Activated CD4-positive, alpha-beta T cell treated with anti-CD3 and anti-CD28 coated beads, Interleukin-2, amount 10 ng/mL, durations not matched to agents 24 days and 14 days (primary cell): Measurements from ENCODE around the gene ZSCAN5C. TPM values are rescaled to one million over a fixed set of nuclear protein-coding genes. Genes with fewer than 3 reads are reported as not detected.

ENCODE experiments used
- DNase-seq: peaks from one replicate; pipeline ENCODE4 v3.0.0; 2022
- H3K27ac Mint-ChIP-seq: one replicate; pipeline ENCODE4 v1.8.0; 2022; ENCODE audit warnings: mild to moderate bottlenecking, mixed read lengths
- H3K27me3 Mint-ChIP-seq: one replicate; pipeline ENCODE4 v1.8.0; 2022; ENCODE audit warnings: mixed read lengths
- H3K36me3 Mint-ChIP-seq: one replicate; pipeline ENCODE4 v1.8.0; 2022; ENCODE audit warnings: low read depth, mild to moderate bottlenecking, mixed read lengths
- H3K4me1 Mint-ChIP-seq: one replicate; pipeline ENCODE4 v1.8.0; 2021; ENCODE audit warnings: mixed read lengths
- H3K4me3 Mint-ChIP-seq: one replicate; pipeline ENCODE4 v1.8.0; 2022; ENCODE audit warnings: mild to moderate bottlenecking, moderate library complexity, mixed read lengths
- H3K9me3 Mint-ChIP-seq: one replicate; pipeline ENCODE4 v1.8.0; 2021; ENCODE audit warnings: mixed read lengths
- intact Hi-C: fragments of 100-400 bp; cut with micrococcal nuclease; formaldehyde crosslinking; loops from one replicate; pipeline ENCODE4 v1.15.1; 2023
- total RNA-seq: library from RNA; stranded (reverse); gene quantifications from 2 replicates; pipeline ENCODE4 v1.2.3, GENCODE V29; 2022

Gene ZSCAN5C
- total RNA-seq: not detected in 2 replicates

- Mint-ChIP-seq H3K36me3 (no peaks in the 10 kb centered on the region), H3K27me3 (no peaks in the 10 kb centered on the region), H3K27ac (no peak within 1 kb of the TSS), H3K4me3 (no peak within 1 kb of the TSS), H3K9me3 (no peaks in the 10 kb centered on the region), H3K4me1 (no peaks in the 10 kb centered on the region)
- intact Hi-C loops: no loop called here
- DNase-seq: no peak
These were observed at the start of gene ZSCAN5C for GRCh38 chr19:56201973-56202372. Gene ZSCAN5C, plus strand, starts transcription at chr19:56202273. Its CDS starts 3,641 bp downstream, at chr19:56205914.

GRCh38 chr19:56152644-56153043 lies 49.4 kb upstream of the ZSCAN5C start:
- peaks cover 11% of the 10 kb centered on the region for H3K4me1 Mint-ChIP-seq
- intact Hi-C loops: no loop called here
- no peak overlapping the region for H3K4me3 Mint-ChIP-seq
- no peak overlapping the region for H3K27ac Mint-ChIP-seq
- no peak for DNase-seq
- no peaks in the 10 kb centered on the region for H3K27me3 Mint-ChIP-seq
- H3K36me3 Mint-ChIP-seq: peaks cover 40% of the 10 kb centered on the region
- no peaks in the 10 kb centered on the region for H3K9me3 Mint-ChIP-seq

GRCh38 chr19:56153507-56153906 lies 48.6 kb upstream of the ZSCAN5C start:
- Mint-ChIP-seq H3K9me3 (no peaks in the 10 kb centered on the region), H3K27me3 (no peaks in the 10 kb centered on the region), H3K4me3 (no peak overlapping the region), H3K27ac (peak overlapping the region; percentile 27), H3K4me1 (peaks cover 11% of the 10 kb centered on the region), H3K36me3 (peaks cover 34% of the 10 kb centered on the region)
- no peak for DNase-seq
- intact Hi-C loops: no loop called here

GRCh38 chr19:56155124-56155687 lies 46.9 kb upstream of the ZSCAN5C start:
- H3K36me3 Mint-ChIP-seq: peaks cover 33% of the 10 kb centered on the region
- no peaks in the 10 kb centered on the region for H3K9me3 Mint-ChIP-seq
- no peak overlapping the region for H3K27ac Mint-ChIP-seq
- peaks cover 17% of the 10 kb centered on the region for H3K4me1 Mint-ChIP-seq
- DNase-seq: no peak
- intact Hi-C loops: no loop called here
- no peaks in the 10 kb centered on the region for H3K27me3 Mint-ChIP-seq
- H3K4me3 Mint-ChIP-seq: no peak overlapping the region

GRCh38 chr19:56156768-56157167 lies 45.3 kb upstream of the ZSCAN5C start:
- DNase-seq: no peak
- Mint-ChIP-seq H3K4me3 (no peak overlapping the region), H3K4me1 (peaks cover 17% of the 10 kb centered on the region), H3K9me3 (no peaks in the 10 kb centered on the region), H3K27ac (no peak overlapping the region), H3K36me3 (peaks cover 32% of the 10 kb centered on the region), H3K27me3 (no peaks in the 10 kb centered on the region)
- intact Hi-C loops: no loop called here

GRCh38 chr19:56158170-56158757 lies 43.8 kb upstream of the ZSCAN5C start:
- Mint-ChIP-seq H3K4me3 (no peak overlapping the region), H3K27ac (no peak overlapping the region), H3K4me1 (peaks cover 16% of the 10 kb centered on the region), H3K27me3 (no peaks in the 10 kb centered on the region), H3K36me3 (peaks cover 31% of the 10 kb centered on the region), H3K9me3 (no peaks in the 10 kb centered on the region)
- DNase-seq: no peak
- intact Hi-C loops: no loop called here

GRCh38 chr19:56159009-56159559 lies 43.0 kb upstream of the ZSCAN5C start:
- Mint-ChIP-seq H3K27me3 (no peaks in the 10 kb centered on the region), H3K36me3 (peaks cover 23% of the 10 kb centered on the region), H3K4me1 (peaks cover 11% of the 10 kb centered on the region), H3K27ac (no peak overlapping the region), H3K4me3 (no peak overlapping the region), H3K9me3 (no peaks in the 10 kb centered on the region)
- intact Hi-C loops: no loop called here
- no peak for DNase-seq

GRCh38 chr19:56159622-56160271 lies 42.3 kb upstream of the ZSCAN5C start:
- H3K27ac Mint-ChIP-seq: no peak overlapping the region
- no peaks in the 10 kb centered on the region for H3K27me3 Mint-ChIP-seq
- peaks cover 22% of the 10 kb centered on the region for H3K36me3 Mint-ChIP-seq
- no peak overlapping the region for H3K4me3 Mint-ChIP-seq
- no peak for DNase-seq
- peaks cover 13% of the 10 kb centered on the region for H3K4me1 Mint-ChIP-seq
- no peaks in the 10 kb centered on the region for H3K9me3 Mint-ChIP-seq
- intact Hi-C loops: loop anchor here (10.0 kb wide), 1 partner anchor 45 kb away; no protein-coding TSS in a partner anchor

GRCh38 chr19:56161534-56161933 lies 40.5 kb upstream of the ZSCAN5C start:
- peaks cover 13% of the 10 kb centered on the region for H3K4me1 Mint-ChIP-seq
- no peaks in the 10 kb centered on the region for H3K9me3 Mint-ChIP-seq
- intact Hi-C loops: loop anchor here (10.0 kb wide), 1 partner anchor 47 kb away; no protein-coding TSS in a partner anchor
- H3K4me3 Mint-ChIP-seq: no peak overlapping the region
- peaks cover 13% of the 10 kb centered on the region for H3K36me3 Mint-ChIP-seq
- H3K27me3 Mint-ChIP-seq: no peaks in the 10 kb centered on the region
- DNase-seq: no peak
- H3K27ac Mint-ChIP-seq: no peak overlapping the region

GRCh38 chr19:56162258-56162657 lies 39.8 kb upstream of the ZSCAN5C start:
- no peak overlapping the region for H3K27ac Mint-ChIP-seq
- H3K27me3 Mint-ChIP-seq: no peaks in the 10 kb centered on the region
- intact Hi-C loops: loop anchor here (10.0 kb wide), 1 partner anchor 47 kb away; no protein-coding TSS in a partner anchor
- H3K9me3 Mint-ChIP-seq: no peaks in the 10 kb centered on the region
- H3K4me3 Mint-ChIP-seq: no peak overlapping the region
- H3K36me3 Mint-ChIP-seq: peaks cover 13% of the 10 kb centered on the region
- no peak for DNase-seq
- H3K4me1 Mint-ChIP-seq: peaks cover 13% of the 10 kb centered on the region

GRCh38 chr19:56163097-56163496 lies 39.0 kb upstream of the ZSCAN5C start:
- intact Hi-C loops: loop anchor here (10.0 kb wide), 1 partner anchor 48 kb away; no protein-coding TSS in a partner anchor
- Mint-ChIP-seq H3K27ac (no peak overlapping the region), H3K27me3 (no peaks in the 10 kb centered on the region), H3K9me3 (no peaks in the 10 kb centered on the region), H3K4me3 (no peak overlapping the region), H3K4me1 (peaks cover 13% of the 10 kb centered on the region), H3K36me3 (peaks cover 13% of the 10 kb centered on the region)
- DNase-seq: no peak

- Mint-ChIP-seq H3K36me3 (no peaks in the 10 kb centered on the region), H3K4me1 (peaks cover 9% of the 10 kb centered on the region)
- intact Hi-C loops: loop anchor here (10.0 kb wide), 1 partner anchor 52 kb away; no protein-coding TSS in a partner anchor
These were observed 35.0 kb upstream of the ZSCAN5C start for GRCh38 chr19:56167064-56167578.

GRCh38 chr19:56170261-56170660 lies 31.8 kb upstream of the ZSCAN5C start:
- H3K4me1 Mint-ChIP-seq: peaks cover 3% of the 10 kb centered on the region
- H3K4me3 Mint-ChIP-seq: no peak overlapping the region
- no peak for DNase-seq
- H3K9me3 Mint-ChIP-seq: no peaks in the 10 kb centered on the region
- H3K27ac Mint-ChIP-seq: no peak overlapping the region
- intact Hi-C loops: no loop called here
- no peaks in the 10 kb centered on the region for H3K36me3 Mint-ChIP-seq
- no peaks in the 10 kb centered on the region for H3K27me3 Mint-ChIP-seq

More at GRCh38 chr19:56167064-56167578, 35.0 kb upstream of the ZSCAN5C start:
- no peak for DNase-seq
- H3K27ac Mint-ChIP-seq: no peak overlapping the region
- no peaks in the 10 kb centered on the region for H3K27me3 Mint-ChIP-seq
- no peaks in the 10 kb centered on the region for H3K9me3 Mint-ChIP-seq
- H3K4me3 Mint-ChIP-seq: no peak overlapping the region

GRCh38 chr19:56174086-56174485 lies 28.0 kb upstream of the ZSCAN5C start:
- intact Hi-C loops: no loop called here
- no peak overlapping the region for H3K27ac Mint-ChIP-seq
- H3K36me3 Mint-ChIP-seq: no peaks in the 10 kb centered on the region
- no peaks in the 10 kb centered on the region for H3K27me3 Mint-ChIP-seq
- H3K4me3 Mint-ChIP-seq: no peak overlapping the region
- DNase-seq: no peak
- H3K9me3 Mint-ChIP-seq: no peaks in the 10 kb centered on the region
- H3K4me1 Mint-ChIP-seq: peaks cover 3% of the 10 kb centered on the region
